Measurements from ENCODE around the gene TFB1M. TPM values are rescaled to one million over a fixed set of nuclear protein-coding genes. Genes with fewer than 3 reads are reported as not detected.

The TFB1M gene
- total and polyA plus RNA-seq, 2 donors (not counting 3 experiments of a cell fraction or from before 2014, with no cell fraction given): 12.9 to 35.5 TPM

GRCh38 chr6:155274533-155274932 is 39.8 kb downstream of the TFB1M start:
- ChIA-PET POLR2A (no interaction called here), CTCF (no interaction called here)
- H4K20me1 ChIP-seq (replicated peaks; ENCODE audit: control insufficient read depth, extremely low read depth, insufficient read depth, low read length): no peaks in the 10 kb centered on the region
- peak overlapping the region; percentile 97 for H3K27ac ChIP-seq (ENCODE audit: insufficient read depth, low read depth, low read length)
- TF ChIP-seq FOS (IDR thresholded peaks at IDR 0.05; ENCODE audit: borderline replicate concordance, insufficient read depth, low read length) (peak; percentile 30), POLR2AphosphoS5 (IDR thresholded peaks at IDR 0.05; ENCODE audit: insufficient read depth, low read depth, low read length) (no peak)
- peaks cover 0 to 6% of the 10 kb centered on the region in 2 experiments for H3K36me3 ChIP-seq (ENCODE audit: control insufficient read depth in 2 of 2, extremely low read depth in 1 of 2, insufficient read depth in 2 of 2, low read length in 2 of 2)
- no peaks in the 10 kb centered on the region for H3K9me1 ChIP-seq (replicated peaks; ENCODE audit: control insufficient read depth, extremely low read depth, insufficient read depth, low read length)
- H3K79me2 ChIP-seq (ENCODE audit: control insufficient read depth, insufficient read depth, low read length): peaks cover 23% of the 10 kb centered on the region
- no TSS peak for BruUV-seq (replicated peaks)
- no peaks in the 10 kb centered on the region for H3K27me3 ChIP-seq (ENCODE audit: control insufficient read depth in 2 of 2, insufficient read depth in 2 of 2, low read length in 2 of 2)
- H3K4me2 ChIP-seq (ENCODE audit: insufficient read depth, low read length): peak overlapping the region; percentile 58
- intact Hi-C loops (cut with micrococcal nuclease) (no loop called here), dilution Hi-C loops (cut with MboI; ENCODE audit: extremely low pct_ligation_motif_present, low sequenced_read_pairs) (no loop called here)
- FAIRE-seq: no peak
- H3K4me3 ChIP-seq (replicated peaks in 1 of 3; ENCODE audit: insufficient read depth in 1 of 3, low read depth in 1 of 3, low read length in 3 of 3): no peak overlapping the region
- no peaks in the 10 kb centered on the region for H3K9me3 ChIP-seq (replicated peaks; ENCODE audit: control insufficient read depth, insufficient read depth, low read length)
- H2AFZ ChIP-seq (ENCODE audit: low read depth, low read length): no peak overlapping the region
- H3K4me1 ChIP-seq (ENCODE audit: control insufficient read depth, extremely low read depth, insufficient read depth, low read length): peaks cover 41% of the 10 kb centered on the region
- DNase-seq (ENCODE audit: low read depth, low spot score): peak; percentile 24
- H3K9ac ChIP-seq (replicated peaks; ENCODE audit: extremely low read depth, insufficient read depth, low read length): peak overlapping the region; percentile 81

DNA sequence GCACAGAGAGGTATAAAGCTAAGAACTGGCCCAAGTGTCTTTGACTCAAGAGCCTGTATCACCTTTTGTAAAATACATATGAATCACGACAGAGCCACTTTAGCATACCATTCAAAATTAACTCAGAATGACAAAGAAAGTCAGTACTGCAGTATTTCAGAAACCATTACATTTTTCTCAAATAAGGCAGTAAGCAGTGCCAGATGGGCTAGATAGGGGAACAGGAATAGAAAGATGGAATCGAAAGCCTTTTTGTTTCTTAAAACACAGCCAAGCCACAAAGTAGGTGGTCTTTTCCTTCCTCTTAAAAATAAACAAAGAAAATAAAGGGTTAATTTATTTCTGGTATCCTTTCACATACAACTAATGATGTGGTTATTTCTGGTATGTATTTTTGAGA is 40.2 kb downstream of the TFB1M start:
- ChIA-PET CTCF (interaction anchor here (0.8 to 1.2 kb wide), 2 partner anchors 346 to 406 kb away, joined by 3 to 4 read pairs; no protein-coding TSS in a partner anchor), POLR2A (no interaction called here)
- H3K27ac ChIP-seq (ENCODE audit: insufficient read depth, low read depth, low read length): peak overlapping the region; percentile 97
- peaks cover 0 to 6% of the 10 kb centered on the region in 2 experiments for H3K36me3 ChIP-seq (ENCODE audit: control insufficient read depth in 2 of 2, extremely low read depth in 1 of 2, insufficient read depth in 2 of 2, low read length in 2 of 2)
- TSS peak; percentile 20 for BruUV-seq (replicated peaks)
- H3K9me1 ChIP-seq (replicated peaks; ENCODE audit: control insufficient read depth, extremely low read depth, insufficient read depth, low read length): no peaks in the 10 kb centered on the region
- H3K4me1 ChIP-seq (ENCODE audit: control insufficient read depth, extremely low read depth, insufficient read depth, low read length): peaks cover 41% of the 10 kb centered on the region
- DNase-seq (ENCODE audit: low read depth, low spot score) (no peak), FAIRE-seq (no peak)
- H3K4me2 ChIP-seq (ENCODE audit: insufficient read depth, low read length): peak overlapping the region; percentile 58
- dilution Hi-C loops (cut with MboI; ENCODE audit: extremely low pct_ligation_motif_present, low sequenced_read_pairs): no loop called here
- no peak for TF ChIP-seq POLR2AphosphoS5 (IDR thresholded peaks at IDR 0.05; ENCODE audit: insufficient read depth, low read depth, low read length)
- TF ChIP-seq POLR2A (IDR thresholded peaks at IDR 0.05; ENCODE audit: low read depth, low read length): no peak
- TF ChIP-seq FOS (IDR thresholded peaks at IDR 0.05; ENCODE audit: borderline replicate concordance, insufficient read depth, low read length): no peak
- no peak for TF ChIP-seq JUN (IDR thresholded peaks at IDR 0.05; ENCODE audit: borderline replicate concordance, insufficient read depth, insufficient read length, low read depth)
- TF ChIP-seq, protein P1, sequence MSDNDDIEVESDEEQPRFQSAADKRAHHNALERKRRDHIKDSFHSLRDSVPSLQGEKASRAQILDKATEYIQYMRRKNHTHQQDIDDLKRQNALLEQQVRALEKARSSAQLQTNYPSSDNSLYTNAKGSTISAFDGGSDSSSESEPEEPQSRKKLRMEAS (IDR thresholded peaks at IDR 0.05; ENCODE audit: insufficient read depth, insufficient read length): no peak
- no peak for TF ChIP-seq MYC (IDR thresholded peaks at IDR 0.05; ENCODE audit: low read depth, low read length)
- no peak for TF ChIP-seq GATA2 (IDR thresholded peaks at IDR 0.05; ENCODE audit: insufficient read depth, insufficient read length, low read depth, low read length)
- TF ChIP-seq, protein P2, sequence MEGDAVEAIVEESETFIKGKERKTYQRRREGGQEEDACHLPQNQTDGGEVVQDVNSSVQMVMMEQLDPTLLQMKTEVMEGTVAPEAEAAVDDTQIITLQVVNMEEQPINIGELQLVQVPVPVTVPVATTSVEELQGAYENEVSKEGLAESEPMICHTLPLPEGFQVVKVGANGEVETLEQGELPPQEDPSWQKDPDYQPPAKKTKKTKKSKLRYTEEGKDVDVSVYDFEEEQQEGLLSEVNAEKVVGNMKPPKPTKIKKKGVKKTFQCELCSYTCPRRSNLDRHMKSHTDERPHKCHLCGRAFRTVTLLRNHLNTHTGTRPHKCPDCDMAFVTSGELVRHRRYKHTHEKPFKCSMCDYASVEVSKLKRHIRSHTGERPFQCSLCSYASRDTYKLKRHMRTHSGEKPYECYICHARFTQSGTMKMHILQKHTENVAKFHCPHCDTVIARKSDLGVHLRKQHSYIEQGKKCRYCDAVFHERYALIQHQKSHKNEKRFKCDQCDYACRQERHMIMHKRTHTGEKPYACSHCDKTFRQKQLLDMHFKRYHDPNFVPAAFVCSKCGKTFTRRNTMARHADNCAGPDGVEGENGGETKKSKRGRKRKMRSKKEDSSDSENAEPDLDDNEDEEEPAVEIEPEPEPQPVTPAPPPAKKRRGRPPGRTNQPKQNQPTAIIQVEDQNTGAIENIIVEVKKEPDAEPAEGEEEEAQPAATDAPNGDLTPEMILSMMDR (IDR thresholded peaks at IDR 0.05; ENCODE audit: extremely low read depth in 1 of 2, insufficient read depth in 1 of 2, low read depth in 1 of 2, low read length in 2 of 2): no peak
- TF ChIP-seq EZH2 (IDR thresholded peaks at IDR 0.05; ENCODE audit: borderline replicate concordance, low read depth, low read length, severe bottlenecking): no peak
- H4K20me1 ChIP-seq (replicated peaks; ENCODE audit: control insufficient read depth, extremely low read depth, insufficient read depth, low read length): no peaks in the 10 kb centered on the region
- H3K79me2 ChIP-seq (ENCODE audit: control insufficient read depth, insufficient read depth, low read length): peaks cover 23% of the 10 kb centered on the region
- no peak overlapping the region for H3K4me3 ChIP-seq (replicated peaks in 1 of 3; ENCODE audit: insufficient read depth in 1 of 3, low read depth in 1 of 3, low read length in 3 of 3)
- H3K27me3 ChIP-seq (ENCODE audit: control insufficient read depth in 2 of 2, insufficient read depth in 2 of 2, low read length in 2 of 2): no peaks in the 10 kb centered on the region
- intact Hi-C loops (cut with micrococcal nuclease): no loop called here
- peak overlapping the region; percentile 81 for H3K9ac ChIP-seq (replicated peaks; ENCODE audit: extremely low read depth, insufficient read depth, low read length)
- H3K9me3 ChIP-seq (replicated peaks; ENCODE audit: control insufficient read depth, insufficient read depth, low read length): no peaks in the 10 kb centered on the region
- H2AFZ ChIP-seq (ENCODE audit: low read depth, low read length): no peak overlapping the region

All from endothelial cell of umbilical vein (primary cell).